ENCODE data around the gene NR2C2AP.
"Not testable (repeated sequence)": the region's sequence is repeated elsewhere in the genome, so short reads cannot be mapped to it uniquely, and the experiment has no call there.

Gene NR2C2AP, protein sequence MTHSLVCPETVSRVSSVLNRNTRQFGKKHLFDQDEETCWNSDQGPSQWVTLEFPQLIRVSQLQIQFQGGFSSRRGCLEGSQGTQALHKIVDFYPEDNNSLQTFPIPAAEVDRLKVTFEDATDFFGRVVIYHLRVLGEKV

DNA sequence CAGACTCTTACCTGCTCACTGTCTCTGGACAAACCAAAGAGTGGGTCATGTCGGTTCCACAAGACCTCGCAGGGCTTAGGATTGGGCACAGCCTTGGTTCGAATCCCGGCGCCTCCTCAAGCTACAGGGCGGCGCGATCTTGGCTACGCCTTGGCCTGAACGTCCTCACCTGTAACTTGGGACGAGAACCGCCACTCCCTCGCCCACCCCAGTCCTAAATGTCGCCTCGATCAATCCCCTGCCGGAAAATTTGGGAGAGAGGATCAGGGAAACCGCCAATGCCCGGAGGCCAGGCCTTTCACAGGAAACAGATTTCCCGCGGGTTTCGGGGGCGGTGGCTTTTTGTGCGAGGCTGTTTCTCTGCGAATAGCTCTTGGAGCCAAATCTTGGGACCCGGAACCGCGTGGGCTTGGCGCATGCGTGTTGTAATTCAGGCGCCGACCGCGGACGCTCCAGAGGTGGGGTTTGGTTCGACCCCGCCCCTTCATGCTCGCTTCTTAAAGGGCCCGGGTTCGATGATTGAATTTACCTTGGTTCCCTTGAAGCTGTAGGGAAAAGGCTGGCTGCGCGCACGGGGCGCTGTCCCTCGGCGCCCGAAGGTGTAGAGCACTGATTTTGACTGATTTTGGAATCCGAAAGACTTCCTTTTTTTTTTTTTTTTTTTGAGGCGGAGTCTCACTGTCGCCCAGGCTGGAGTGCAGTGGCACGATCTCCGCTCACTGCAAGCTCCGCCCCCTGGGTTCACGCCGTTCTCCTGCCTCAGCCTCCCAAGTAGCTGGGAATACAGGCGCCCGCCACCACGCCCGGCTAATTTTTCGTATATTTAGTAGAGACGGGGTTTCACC is at the start of gene NR2C2AP:
TSS of gene NR2C2AP (minus strand) at position 403 of the 845 bp plus-strand sequence. CDS start at position 49, 354 bp downstream.
- DNase-seq: peak; percentile 92

DNA sequence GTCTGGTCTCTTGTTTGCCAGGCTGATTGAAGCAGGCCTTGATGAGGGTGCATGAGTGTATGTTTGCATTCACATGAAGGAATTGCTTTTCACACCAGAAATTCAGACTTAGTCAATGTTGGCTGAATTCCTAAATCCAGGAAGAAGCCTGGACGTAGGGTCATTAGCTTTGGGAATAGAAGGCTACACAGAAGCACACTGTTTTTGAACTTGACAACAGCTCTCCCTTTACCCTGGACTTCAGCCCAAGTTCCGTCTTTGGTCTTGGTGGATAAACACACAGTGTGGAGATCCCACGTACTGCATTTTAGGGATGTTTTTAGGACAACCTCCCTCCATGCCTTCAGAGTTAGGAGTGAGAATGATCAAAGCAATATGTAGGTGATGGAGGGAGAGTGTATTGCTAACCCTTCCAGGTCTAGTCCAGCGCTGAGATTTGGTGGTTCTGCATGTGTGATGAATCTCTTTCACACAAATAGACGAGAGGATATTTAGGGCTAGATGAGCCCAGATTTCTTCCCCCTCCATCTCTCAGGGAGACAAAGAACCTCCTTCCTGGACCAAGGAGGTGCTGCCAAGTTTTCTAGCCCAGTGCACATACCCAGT is 47.1 kb upstream of the NR2C2AP start:
- no peak for DNase-seq

DNA sequence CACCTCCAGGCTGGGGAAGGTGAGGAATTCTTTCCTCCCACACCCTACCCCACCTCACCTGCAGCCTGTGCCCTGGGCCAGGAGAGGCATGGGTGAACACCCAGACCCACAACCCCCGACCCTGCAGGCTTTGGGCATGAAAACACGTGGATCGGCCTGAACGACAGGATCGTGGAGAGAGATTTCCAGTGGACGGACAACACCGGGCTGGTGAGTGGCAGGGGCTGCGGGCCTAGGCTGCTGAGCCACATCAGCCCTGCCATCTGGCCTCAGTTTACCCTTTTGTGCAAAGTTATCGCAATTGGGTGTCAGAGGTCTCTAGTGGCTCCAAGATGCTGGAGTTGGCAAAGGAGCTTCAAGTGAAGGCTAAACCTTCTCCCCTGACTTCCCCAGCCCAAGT is 37.3 kb upstream of the NR2C2AP start:
- no peak for DNase-seq

DNA sequence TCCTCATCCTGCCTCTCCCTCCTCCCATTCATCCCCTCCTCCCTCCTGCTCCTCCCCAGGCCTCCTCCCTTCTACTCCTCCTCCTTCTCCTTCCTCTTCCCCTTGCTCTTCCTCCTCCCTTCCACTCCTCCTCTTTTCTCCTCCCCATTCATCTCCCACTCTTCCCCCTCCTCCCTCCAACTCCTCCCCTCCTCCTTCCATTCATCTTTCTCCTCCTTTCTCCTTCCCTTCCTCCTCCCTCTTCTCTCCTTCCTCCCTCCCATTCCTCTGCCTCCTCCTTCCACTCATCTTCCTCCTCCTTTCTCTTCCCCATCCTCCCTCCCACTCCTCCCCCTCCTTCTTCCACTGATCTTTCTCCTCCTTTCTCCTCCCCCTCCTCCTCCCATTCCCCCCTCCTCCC is 36.5 kb upstream of the NR2C2AP start:
- DNase-seq: no peak

DNA sequence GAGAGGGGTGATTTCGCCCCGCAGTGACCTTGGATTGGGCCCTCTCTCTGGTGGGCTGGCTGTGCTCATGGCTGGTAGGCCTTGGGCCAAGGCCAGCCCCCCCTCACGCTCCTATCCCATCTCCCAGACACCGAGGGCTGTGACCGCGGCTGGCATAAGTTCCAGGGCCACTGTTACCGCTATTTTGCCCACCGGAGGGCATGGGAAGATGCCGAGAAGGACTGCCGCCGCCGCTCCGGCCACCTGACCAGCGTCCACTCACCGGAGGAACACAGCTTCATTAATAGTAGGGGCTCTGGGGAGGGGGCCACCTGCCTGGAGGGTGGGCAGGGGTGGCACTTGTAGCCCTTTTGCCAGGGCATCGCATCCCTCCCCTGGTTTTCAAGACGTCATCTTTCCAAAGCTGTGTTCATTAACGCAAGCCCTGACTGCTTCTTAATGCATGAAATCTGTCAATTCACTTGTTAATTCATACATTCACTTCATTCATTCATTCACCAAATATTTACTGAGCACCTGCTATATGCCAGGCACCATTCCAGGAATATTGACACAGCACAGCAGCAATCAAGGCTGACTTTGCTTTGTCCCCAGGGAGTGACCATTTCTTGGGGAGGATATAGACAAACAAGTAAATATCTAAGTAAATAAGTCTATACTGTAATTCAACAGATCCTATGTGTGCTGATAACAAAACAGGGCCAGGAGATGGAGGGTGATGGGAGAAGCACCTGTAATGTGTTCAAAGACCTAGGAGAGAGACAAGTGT is 35.1 kb upstream of the NR2C2AP start:
- no peak for DNase-seq

DNA sequence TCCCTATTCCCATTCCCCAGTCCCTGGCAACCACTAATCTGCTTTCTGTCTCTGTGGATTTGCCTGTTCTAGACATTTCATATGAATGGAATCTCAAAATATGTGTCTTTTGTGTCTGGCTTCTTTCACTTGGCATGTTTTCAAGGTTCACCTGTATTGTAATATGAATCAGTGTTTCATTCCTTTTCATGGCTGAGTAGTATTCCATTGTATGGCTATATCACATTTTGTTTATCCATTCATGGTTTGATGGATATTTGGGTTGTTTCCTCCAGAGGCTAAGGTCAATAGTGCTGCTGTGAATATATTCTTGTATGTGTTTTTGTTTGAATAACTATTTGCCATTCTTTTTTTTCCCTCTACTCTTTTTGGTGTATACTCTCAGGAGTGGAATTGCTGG is 33.0 kb upstream of the NR2C2AP start:
- no peak for DNase-seq

DNA sequence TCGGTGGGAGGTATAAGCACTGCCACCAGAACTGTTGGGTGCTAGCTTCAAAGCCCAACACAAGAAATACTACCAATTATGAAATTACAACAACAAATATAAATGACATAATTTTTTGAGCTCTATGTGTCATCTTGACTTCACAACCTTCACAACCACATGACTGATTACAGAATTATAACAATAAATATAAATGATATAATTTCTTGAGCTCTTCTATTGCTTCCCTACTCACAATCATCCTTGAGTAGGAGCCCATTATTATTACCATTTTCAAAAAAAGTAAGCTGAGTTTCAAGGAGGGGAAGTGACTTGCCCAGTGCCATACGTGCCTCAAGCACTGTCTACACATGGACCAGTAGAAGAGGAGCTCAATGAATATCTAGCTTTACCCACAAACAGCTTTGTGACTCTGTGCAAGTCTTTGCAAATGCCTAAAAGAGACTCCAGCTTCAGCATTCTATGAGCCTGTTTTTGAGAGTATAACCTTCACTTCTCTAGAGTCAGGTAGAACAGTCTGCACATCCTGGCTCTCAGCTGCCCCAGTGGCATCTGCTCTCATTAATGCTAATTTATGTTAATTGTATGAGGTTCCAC is 31.1 kb upstream of the NR2C2AP start:
- no peak for DNase-seq

DNA sequence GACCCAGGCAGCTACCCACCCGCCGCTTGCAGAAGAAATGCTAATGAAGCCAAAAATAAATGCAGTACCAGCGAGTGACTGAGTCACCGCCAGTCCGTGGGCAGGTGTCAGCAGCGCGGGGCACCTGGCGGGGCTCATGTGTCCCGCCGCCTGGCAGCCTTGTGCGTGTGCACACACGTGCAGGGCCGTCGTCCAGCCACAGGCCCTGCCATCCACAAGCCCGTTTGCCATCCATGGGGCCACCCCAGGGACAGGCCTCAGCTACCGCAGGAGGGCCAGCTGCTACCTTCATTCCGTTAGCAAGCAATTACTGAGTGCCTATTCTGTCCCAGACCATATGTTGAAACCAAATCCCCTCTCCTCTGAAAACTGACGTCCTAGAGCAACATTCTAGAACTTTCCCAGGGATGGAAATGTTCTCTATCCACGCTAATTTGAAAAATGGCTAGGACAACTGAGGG is 29.1 kb upstream of the NR2C2AP start:
- DNase-seq: no peak

DNA sequence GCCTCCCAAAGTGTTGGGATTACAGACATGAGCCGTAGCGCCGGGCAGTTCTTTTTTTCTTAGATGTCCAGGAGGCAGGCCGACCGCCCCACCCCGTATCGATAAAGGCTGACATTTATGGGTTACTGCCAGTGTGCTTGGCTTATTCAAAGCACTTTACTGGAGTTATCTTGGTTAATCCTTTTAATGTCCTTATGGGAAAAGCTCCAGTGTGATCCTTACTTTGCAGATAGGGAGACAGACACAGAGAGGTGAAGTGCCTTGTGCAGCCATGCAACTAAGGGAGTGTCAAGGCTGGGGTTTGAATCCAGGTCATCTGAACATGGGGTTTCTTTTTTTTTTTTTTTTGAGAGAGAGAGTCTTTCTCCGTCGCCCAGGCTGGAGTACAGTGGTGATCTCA is 27.8 kb upstream of the NR2C2AP start:
- DNase-seq: no peak

DNA sequence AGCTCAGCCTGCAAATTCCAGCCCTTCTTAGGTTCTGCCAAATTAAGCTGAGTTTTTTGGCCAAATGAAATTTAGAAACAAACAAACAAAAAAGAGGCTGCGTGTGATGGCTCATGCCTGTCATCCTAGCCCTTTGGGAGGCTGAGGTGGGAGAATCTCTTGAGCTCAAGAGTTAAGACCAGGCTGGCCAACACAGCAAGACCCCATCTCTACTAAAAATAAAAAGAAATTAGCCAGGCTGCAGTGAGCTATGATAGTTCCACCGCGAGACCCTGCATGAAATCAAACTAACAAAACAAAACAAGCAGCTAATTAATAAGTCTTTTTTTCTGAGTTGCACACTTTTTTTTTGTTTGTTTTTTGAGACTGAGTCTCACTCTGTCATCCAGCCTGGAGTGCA is 26.5 kb upstream of the NR2C2AP start:
- no peak for DNase-seq

DNA sequence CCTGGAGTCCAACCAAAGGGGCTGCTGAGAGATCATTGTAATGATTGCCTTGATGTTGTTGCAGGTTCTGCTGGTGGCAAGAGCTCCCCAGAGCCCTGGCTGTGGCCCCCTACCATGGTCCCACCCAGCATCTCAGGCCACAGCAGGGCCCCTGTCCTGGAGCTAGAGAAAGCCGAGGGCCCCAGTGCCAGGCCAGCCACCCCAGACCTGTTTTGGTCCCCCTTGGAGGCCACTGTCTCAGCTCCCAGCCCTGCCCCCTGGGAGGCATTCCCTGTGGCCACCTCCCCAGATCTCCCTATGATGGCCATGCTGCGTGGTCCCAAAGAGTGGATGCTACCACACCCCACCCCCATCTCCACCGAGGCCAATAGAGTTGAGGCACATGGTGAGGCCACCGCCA is 24.0 kb upstream of the NR2C2AP start:
- DNase-seq: no peak

DNA sequence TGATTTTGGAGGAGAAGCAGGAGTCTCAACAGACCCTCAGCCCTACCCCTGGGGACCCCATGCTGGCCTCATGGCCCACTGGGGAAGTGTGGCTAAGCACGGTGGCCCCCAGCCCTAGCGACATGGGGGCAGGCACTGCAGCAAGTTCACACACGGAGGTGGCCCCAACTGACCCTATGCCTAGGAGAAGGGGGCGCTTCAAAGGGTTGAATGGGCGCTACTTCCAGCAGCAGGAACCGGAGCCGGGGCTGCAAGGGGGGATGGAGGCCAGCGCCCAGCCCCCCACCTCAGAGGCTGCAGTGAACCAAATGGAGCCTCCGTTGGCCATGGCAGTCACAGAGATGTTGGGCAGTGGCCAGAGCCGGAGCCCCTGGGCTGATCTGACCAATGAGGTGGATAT is 23.4 kb upstream of the NR2C2AP start:
- no peak for DNase-seq

DNA sequence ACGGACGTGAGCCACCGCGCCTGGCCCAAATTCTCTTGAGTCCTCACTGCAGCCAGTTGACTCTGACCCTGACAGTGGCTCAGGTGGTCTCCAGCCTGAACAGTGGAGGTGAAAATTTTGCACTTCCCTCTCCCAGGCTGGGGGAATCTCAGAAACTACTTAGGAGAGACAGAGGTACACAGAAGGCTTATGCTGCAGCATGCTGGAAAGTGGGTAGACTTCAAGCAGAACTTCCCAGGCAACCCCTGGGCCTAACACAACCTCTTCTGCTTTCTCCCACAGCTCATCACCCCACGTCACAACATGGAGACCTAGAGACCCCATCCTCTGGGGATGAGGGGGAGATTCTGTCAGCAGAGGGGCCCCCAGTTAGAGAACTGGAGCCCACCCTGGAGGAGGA is 23.0 kb upstream of the NR2C2AP start:
- no peak for DNase-seq

DNA sequence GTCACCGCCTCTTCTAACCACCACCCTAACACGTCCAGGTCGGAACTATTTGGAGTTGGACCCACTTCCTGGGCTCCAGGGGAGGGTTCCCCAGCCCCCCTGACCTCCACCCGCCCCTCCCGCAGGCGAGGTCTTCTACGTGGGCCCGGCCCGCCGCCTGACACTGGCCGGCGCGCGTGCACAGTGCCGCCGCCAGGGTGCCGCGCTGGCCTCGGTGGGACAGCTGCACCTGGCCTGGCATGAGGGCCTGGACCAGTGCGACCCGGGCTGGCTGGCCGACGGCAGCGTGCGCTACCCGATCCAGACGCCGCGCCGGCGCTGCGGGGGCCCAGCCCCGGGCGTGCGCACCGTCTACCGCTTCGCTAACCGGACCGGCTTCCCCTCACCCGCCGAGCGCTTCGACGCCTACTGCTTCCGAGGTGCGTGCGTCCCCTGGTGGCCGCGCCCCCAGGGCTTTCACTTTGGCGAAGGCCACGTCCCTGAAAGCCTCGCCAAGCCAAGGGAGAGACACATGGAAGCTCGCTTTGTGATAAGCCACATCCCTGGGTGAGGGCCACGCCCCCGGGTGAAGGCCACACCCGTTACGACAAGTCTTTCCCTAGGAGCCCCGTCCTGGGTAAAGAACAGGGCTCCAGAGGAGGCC is 21.8 kb upstream of the NR2C2AP start:
- peak; percentile 58 for DNase-seq

DNA sequence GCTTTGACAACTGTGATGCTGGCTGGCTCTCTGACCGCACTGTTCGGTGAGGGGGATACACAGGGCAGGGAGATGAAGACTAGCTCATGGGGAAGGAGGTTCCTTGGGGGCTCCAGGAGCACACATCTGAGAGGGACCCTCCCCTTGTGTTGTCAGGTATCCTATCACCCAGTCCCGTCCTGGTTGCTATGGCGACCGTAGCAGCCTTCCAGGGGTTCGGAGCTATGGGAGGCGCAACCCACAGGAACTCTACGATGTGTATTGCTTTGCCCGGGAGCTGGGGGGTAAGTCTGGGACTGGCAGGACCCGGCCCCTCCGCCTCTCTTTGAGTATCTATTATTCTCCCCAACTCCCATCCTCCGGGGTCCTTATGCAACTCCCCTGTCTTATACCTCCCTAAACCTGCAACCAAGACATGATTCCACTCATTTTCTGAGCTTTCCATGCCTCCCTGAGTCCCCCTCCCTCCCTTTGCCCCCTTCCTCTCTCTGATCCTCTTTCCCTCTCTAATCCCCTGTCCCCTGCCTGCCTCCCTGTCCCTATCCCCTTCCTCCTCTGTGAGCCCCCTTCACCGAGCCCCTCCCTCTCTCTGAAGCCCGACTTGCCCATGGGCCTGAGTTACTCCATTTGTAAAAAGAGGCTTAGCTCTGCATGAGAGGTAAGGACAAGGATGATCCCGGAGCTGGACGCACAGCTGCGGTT is 21.1 kb upstream of the NR2C2AP start:
- no peak for DNase-seq

DNA sequence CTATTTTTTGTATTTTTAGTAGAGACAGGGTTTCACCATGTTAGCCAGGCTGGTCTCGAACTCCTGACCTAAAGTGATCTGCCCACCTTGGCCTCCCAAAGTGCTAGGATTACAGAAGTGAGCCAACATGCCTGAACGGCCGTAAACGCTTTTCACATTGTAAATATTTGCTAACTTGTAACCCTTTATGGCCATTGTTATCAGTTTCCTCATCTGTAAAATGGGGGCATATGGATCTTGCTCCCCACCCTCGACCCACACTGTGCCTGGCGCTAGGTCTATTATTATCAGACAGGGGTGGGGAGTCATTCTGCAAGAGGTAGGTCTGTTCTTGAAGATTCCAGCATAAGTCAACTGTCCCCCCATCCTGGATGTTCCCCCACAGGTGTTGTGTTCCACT is 20.4 kb upstream of the NR2C2AP start:
- no peak for DNase-seq

DNA sequence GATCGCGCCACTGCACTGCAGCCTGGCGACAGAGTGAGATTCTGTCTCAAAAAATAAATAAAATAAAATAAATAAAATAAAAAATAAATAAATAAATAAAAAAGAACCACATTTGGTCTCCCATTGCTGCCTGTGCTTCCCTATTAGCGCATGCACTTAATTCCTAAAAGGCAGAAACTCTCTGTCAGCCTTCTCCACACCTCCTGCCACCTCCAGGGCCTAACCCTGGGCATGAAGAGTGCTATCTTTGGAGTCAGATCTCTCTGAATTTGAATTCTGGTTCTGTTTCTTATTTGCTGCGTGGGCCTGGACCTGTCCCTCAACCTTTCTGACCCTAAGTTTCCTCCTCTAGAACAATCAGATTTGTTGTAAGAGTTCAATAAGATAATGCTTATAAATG is 19.8 kb upstream of the NR2C2AP start:
- no peak for DNase-seq

DNA sequence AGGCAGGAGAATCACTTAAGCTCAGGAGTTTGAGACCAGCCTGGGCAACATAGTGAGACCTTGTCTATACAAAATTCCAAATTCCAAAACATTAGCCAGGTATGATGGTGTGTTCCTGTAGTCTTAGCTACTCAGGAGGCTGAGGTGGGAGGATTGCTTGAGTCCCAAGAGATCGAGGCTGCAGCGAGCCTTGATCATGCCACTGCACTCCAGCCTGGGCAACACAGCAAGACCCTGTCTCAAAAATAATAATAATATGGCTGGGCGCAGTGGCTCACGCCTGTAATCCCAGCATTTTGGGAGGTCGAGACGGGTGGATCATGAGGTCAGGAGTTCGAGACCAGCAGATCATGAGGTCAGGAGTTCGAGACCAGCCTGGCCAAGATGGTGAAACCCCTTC is 17.8 kb upstream of the NR2C2AP start:
- DNase-seq: not testable (repeated sequence)

DNA sequence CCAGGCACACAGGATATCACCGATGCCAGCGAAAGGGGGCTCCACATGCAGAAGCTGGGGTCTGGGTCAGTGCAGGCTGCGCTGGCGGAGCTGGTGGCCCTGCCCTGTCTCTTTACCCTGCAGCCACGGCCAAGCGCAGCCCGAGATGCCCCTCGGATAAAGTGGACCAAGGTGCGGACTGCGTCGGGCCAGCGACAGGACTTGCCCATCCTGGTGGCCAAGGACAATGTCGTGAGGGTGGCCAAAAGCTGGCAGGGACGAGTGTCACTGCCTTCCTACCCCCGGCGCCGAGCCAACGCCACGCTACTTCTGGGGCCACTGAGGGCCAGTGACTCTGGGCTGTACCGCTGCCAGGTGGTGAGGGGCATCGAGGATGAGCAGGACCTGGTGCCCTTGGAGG is 15.7 kb upstream of the NR2C2AP start:
- no peak for DNase-seq

DNA sequence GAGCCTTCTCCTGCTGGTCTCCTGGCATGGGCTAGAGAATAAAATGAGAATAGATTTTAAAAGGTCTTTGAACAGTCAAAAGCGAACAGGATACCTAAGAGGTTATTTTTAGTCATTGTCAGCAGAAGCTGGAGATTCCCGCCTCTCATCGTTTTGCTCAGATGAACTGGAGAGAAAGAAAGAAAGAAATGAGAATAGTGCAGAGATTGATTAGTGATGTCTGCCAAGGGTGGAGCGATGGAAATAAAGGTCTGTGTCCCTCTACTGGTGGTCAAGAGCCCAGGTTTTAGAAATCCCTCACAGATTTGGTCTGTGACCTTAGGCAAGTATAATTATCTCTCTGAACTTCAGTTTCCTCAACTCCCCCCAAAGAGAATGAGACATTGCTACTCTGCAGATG is 13.9 kb upstream of the NR2C2AP start:
- DNase-seq: no peak

DNA sequence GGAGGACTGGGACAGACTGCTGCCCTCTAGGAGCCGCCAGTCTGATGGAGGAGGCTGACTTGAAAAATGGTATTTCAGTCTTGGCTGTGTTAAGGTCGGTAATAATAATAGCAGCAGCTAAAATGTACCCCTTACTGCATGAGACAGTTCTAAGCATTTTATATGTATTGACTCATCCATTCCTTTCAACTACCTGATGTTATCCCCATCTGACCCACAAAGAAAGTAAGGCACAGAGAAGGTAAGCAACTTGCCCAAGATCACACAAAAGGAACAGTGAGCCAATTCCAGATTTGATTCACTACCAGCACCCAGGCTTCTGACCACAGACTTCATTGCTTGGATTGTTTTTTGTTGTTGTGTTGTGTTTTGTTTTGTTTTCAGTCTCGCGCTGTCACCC is 12.6 kb upstream of the NR2C2AP start:
- DNase-seq: no peak

DNA sequence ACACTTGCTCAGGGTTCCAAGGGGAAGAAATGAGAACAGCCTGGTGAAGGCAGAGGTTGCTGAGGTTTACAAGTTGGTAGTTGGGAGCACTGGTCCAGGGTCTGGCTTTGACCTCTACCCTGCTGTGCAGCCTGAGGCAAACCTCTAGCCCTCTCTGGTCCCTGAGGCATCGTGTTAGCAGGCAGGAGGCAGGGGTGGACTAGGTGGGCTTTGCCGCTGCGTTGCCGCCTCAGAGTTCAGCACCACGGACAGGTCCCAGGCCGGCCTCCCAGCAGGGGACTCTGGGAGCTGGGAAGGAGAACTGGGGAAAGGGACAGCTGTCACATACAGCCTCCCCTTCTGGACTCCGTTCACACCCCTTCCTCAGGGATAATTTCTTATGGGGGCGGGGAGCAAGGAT is 11.7 kb upstream of the NR2C2AP start:
- DNase-seq: peak; percentile 83
